ENCODE results near the gene WNT16.

WNT16 gene

DNA sequence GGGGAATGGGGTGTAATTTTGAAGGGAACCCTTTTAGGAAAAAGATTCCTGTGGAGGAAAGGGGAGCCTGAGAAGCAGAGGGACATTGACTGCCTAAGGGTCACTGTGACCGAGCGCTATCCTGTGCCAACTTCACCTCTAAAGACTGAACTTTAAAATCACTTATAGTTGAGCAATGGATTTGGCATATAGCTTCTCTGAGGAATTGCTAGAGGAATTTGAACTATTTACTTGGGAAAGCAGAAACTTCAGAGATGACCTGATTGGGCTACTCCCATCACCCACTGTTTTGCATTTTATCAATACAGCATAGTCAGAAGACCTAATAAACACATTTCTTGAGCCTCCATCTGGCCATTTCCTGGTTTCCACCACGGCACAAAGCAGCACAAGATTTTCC lies 23.7 kb upstream of the WNT16 start:
- no peak for ATAC-seq
- no peak for TF ChIP-seq ZNF70 (CRISPR knock-in tag; IDR thresholded peaks at IDR 0.05)
- no peak for TF ChIP-seq GLIS3 (CRISPR knock-in tag; IDR thresholded peaks at IDR 0.05)

DNA sequence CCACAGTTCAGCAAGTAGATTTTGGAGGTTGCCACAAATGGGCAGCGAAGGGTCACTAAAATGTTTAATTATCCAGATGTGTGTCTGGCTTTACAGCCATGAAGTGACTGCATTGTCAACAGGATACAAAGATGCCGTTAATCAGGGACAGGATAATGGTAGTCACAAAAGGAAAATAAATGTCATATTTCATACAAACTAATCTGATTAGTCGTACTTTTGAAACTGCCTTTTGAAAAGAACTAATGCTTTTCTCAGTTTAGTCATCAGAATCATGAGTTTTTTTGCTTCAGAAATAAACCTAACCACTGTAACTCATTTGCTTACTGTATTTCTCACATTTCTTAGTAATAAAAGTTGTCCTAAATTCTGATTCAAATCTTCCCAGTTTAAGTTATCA lies 22.2 kb upstream of the WNT16 start:
- no peak for ATAC-seq
- TF ChIP-seq TCF4 (CRISPR knock-in tag; IDR thresholded peaks at IDR 0.05; ENCODE audit: borderline replicate concordance), result peak; percentile 41; the same call in 1 of the 2 replicates
- TF ChIP-seq, protein P1, sequence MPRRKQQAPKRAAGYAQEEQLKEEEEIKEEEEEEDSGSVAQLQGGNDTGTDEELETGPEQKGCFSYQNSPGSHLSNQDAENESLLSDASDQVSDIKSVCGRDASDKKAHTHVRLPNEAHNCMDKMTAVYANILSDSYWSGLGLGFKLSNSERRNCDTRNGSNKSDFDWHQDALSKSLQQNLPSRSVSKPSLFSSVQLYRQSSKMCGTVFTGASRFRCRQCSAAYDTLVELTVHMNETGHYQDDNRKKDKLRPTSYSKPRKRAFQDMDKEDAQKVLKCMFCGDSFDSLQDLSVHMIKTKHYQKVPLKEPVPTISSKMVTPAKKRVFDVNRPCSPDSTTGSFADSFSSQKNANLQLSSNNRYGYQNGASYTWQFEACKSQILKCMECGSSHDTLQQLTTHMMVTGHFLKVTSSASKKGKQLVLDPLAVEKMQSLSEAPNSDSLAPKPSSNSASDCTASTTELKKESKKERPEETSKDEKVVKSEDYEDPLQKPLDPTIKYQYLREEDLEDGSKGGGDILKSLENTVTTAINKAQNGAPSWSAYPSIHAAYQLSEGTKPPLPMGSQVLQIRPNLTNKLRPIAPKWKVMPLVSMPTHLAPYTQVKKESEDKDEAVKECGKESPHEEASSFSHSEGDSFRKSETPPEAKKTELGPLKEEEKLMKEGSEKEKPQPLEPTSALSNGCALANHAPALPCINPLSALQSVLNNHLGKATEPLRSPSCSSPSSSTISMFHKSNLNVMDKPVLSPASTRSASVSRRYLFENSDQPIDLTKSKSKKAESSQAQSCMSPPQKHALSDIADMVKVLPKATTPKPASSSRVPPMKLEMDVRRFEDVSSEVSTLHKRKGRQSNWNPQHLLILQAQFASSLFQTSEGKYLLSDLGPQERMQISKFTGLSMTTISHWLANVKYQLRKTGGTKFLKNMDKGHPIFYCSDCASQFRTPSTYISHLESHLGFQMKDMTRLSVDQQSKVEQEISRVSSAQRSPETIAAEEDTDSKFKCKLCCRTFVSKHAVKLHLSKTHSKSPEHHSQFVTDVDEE (CRISPR knock-in tag; IDR thresholded peaks at IDR 0.05), result no peak; the same call in 1 of the 2 replicates

DNA sequence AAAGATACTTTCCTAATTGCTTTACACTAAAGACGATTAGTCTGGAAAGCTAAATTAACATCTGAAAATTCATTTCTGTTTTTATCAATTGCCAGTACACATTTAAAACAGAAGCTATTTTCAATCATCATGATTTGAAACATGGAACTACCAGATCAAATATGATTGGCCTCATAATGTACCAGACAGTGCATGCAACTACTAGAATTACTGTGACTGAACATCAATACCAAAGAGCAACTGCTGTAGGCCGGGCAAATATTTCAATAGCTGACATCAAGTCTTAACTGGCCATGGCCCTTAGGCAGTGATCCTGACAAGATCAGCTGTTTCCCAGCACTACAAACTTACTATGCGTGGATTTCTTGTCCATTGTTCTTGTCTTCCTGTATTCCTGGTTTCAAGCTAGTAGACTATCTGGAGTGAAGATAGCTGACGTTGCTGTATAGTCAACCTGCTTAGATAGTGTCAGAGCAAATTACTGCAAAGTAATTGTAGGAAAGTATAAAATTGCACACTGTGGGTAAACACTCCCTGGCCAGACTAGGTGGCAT lies 21.7 kb upstream of the WNT16 start:
- ATAC-seq, result no peak
- TF ChIP-seq ARNTL (CRISPR knock-in tag; IDR thresholded peaks at IDR 0.05; ENCODE audit: borderline replicate concordance, low read depth), result no peak
- TF ChIP-seq, protein P1 (CRISPR knock-in tag; IDR thresholded peaks at IDR 0.05), result no peak
- no peak for TF ChIP-seq RARB (CRISPR knock-in tag; IDR thresholded peaks at IDR 0.05)
- TF ChIP-seq ESRRG (CRISPR knock-in tag; IDR thresholded peaks at IDR 0.05), result no peak
- TF ChIP-seq ZC3H10 (CRISPR knock-in tag; IDR thresholded peaks at IDR 0.05), result no peak
- no peak for TF ChIP-seq ZFP30 (CRISPR knock-in tag; IDR thresholded peaks at IDR 0.05)
- no peak for TF ChIP-seq PPARA (CRISPR knock-in tag; IDR thresholded peaks at IDR 0.05; ENCODE audit: borderline replicate concordance)
- no peak for TF ChIP-seq TCF4 (CRISPR knock-in tag; IDR thresholded peaks at IDR 0.05; ENCODE audit: borderline replicate concordance)
- TF ChIP-seq ZFP3 (CRISPR knock-in tag; IDR thresholded peaks at IDR 0.05), result no peak
- TF ChIP-seq, protein P2, sequence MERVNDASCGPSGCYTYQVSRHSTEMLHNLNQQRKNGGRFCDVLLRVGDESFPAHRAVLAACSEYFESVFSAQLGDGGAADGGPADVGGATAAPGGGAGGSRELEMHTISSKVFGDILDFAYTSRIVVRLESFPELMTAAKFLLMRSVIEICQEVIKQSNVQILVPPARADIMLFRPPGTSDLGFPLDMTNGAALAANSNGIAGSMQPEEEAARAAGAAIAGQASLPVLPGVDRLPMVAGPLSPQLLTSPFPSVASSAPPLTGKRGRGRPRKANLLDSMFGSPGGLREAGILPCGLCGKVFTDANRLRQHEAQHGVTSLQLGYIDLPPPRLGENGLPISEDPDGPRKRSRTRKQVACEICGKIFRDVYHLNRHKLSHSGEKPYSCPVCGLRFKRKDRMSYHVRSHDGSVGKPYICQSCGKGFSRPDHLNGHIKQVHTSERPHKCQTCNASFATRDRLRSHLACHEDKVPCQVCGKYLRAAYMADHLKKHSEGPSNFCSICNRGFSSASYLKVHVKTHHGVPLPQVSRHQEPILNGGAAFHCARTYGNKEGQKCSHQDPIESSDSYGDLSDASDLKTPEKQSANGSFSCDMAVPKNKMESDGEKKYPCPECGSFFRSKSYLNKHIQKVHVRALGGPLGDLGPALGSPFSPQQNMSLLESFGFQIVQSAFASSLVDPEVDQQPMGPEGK (CRISPR knock-in tag; IDR thresholded peaks at IDR 0.05; ENCODE audit: borderline replicate concordance), result no peak
- TF ChIP-seq GLIS3 (CRISPR knock-in tag; IDR thresholded peaks at IDR 0.05), result no peak

DNA sequence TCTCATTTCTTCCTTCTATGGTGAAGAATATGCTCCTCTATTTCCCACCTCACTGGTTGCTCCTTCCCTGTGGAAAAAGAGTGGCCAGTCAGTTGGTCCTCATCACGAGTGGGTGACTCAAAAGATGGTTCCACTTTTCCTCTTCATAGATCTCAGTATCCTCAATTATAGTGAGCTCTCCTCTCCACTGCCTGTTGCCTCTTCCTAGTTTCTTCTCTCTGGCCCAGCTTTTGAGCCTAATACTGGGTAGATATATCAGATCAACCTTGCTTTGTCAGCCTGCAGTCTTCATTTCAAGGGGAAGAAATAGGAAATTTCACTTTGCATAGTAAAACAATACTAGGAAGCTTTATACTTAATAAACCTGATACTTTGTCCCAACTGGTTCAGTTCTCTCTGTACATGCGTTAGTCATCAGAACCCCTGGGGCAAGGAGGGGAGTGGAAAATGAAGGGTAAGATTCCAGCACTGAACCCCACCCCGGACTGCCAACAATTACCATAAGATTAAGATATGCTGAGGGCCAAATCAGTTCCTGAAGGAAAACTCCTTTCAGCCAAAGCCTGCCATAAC lies 15.5 kb upstream of the WNT16 start:
- peak; percentile 34; the same call in 2 of the 3 replicates for ATAC-seq
- TF ChIP-seq ARNTL (CRISPR knock-in tag; IDR thresholded peaks at IDR 0.05; ENCODE audit: borderline replicate concordance, low read depth) (no peak), OSR1 (CRISPR knock-in tag; IDR thresholded peaks at IDR 0.05) (no peak), PPARA (CRISPR knock-in tag; IDR thresholded peaks at IDR 0.05; ENCODE audit: borderline replicate concordance) (no peak), ZNF8 (CRISPR knock-in tag; IDR thresholded peaks at IDR 0.05) (no peak), TOX (CRISPR knock-in tag; IDR thresholded peaks at IDR 0.05; ENCODE audit: borderline replicate concordance) (no peak), ZFP3 (CRISPR knock-in tag; IDR thresholded peaks at IDR 0.05) (no peak), SNAI2 (CRISPR knock-in tag; IDR thresholded peaks at IDR 0.05) (no peak), ZFP30 (CRISPR knock-in tag; IDR thresholded peaks at IDR 0.05) (no peak), GLIS3 (CRISPR knock-in tag; IDR thresholded peaks at IDR 0.05) (no peak), TCF4 (CRISPR knock-in tag; IDR thresholded peaks at IDR 0.05; ENCODE audit: borderline replicate concordance) (no peak), CSDC2 (CRISPR knock-in tag; IDR thresholded peaks at IDR 0.05) (no peak), ZC3H10 (CRISPR knock-in tag; IDR thresholded peaks at IDR 0.05) (no peak), ESRRG (CRISPR knock-in tag; IDR thresholded peaks at IDR 0.05) (no peak), ZNF565 (CRISPR knock-in tag; conservative IDR thresholded peaks at IDR 0.05; ENCODE audit: low read depth) (no peak), ISL1 (CRISPR knock-in tag; IDR thresholded peaks at IDR 0.05) (no peak), BACH2 (CRISPR knock-in tag; IDR thresholded peaks at IDR 0.05; ENCODE audit: borderline replicate concordance) (no peak)
- TF ChIP-seq, protein P1 (CRISPR knock-in tag; IDR thresholded peaks at IDR 0.05), result no peak
- TF ChIP-seq, protein P3, sequence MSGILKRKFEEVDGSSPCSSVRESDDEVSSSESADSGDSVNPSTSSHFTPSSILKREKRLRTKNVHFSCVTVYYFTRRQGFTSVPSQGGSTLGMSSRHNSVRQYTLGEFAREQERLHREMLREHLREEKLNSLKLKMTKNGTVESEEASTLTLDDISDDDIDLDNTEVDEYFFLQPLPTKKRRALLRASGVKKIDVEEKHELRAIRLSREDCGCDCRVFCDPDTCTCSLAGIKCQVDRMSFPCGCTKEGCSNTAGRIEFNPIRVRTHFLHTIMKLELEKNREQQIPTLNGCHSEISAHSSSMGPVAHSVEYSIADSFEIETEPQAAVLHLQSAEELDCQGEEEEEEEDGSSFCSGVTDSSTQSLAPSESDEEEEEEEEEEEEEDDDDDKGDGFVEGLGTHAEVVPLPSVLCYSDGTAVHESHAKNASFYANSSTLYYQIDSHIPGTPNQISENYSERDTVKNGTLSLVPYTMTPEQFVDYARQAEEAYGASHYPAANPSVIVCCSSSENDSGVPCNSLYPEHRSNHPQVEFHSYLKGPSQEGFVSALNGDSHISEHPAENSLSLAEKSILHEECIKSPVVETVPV (CRISPR knock-in tag; IDR thresholded peaks at IDR 0.05), result no peak
